ENCODE results near the gene ULK4. TPM values are rescaled to one million over a fixed set of nuclear protein-coding genes. Genes with fewer than 3 reads are reported as not detected.

Gene ULK4
- total RNA-seq, 1 donor from 2014 or later: 10.2 TPM

- no peak for TF ChIP-seq CTCF (IDR thresholded peaks at IDR 0.05; ENCODE audit: unreplicated experiment)
Observed at GRCh38 chr3:41808618-41809017, 153.3 kb downstream of the ULK4 start.

GRCh38 chr3:41808152-41808551 is 153.8 kb downstream of the ULK4 start:
- H3K36me3 Mint-ChIP-seq (ENCODE audit: low read depth, unreplicated experiment): no peaks in the 10 kb centered on the region
- H3K27ac Mint-ChIP-seq (ENCODE audit: unreplicated experiment): no peak overlapping the region
- no peaks in the 10 kb centered on the region for H3K27me3 Mint-ChIP-seq (ENCODE audit: unreplicated experiment)
- no peak overlapping the region for H3K4me3 Mint-ChIP-seq (ENCODE audit: unreplicated experiment)
- H3K9me3 Mint-ChIP-seq (ENCODE audit: unreplicated experiment): no peaks in the 10 kb centered on the region
- no peak for DNase-seq (ENCODE audit: low spot score)
- no peak for TF ChIP-seq CTCF (IDR thresholded peaks at IDR 0.05; ENCODE audit: unreplicated experiment)
- H3K4me1 Mint-ChIP-seq (ENCODE audit: unreplicated experiment): no peaks in the 10 kb centered on the region

More at GRCh38 chr3:41808618-41809017, 153.3 kb downstream of the ULK4 start:
- H3K4me1 Mint-ChIP-seq (ENCODE audit: unreplicated experiment): no peaks in the 10 kb centered on the region
- H3K27ac Mint-ChIP-seq (ENCODE audit: unreplicated experiment): no peak overlapping the region
- no peaks in the 10 kb centered on the region for H3K27me3 Mint-ChIP-seq (ENCODE audit: unreplicated experiment)
- DNase-seq (ENCODE audit: low spot score): no peak
- no peaks in the 10 kb centered on the region for H3K9me3 Mint-ChIP-seq (ENCODE audit: unreplicated experiment)
- H3K36me3 Mint-ChIP-seq (ENCODE audit: low read depth, unreplicated experiment): no peaks in the 10 kb centered on the region
- no peak overlapping the region for H3K4me3 Mint-ChIP-seq (ENCODE audit: unreplicated experiment)

- Mint-ChIP-seq H3K27ac (ENCODE audit: unreplicated experiment) (no peak overlapping the region), H3K4me3 (ENCODE audit: unreplicated experiment) (no peak overlapping the region), H3K9me3 (ENCODE audit: unreplicated experiment) (no peaks in the 10 kb centered on the region), H3K36me3 (ENCODE audit: low read depth, unreplicated experiment) (no peaks in the 10 kb centered on the region), H3K4me1 (ENCODE audit: unreplicated experiment) (peaks cover 10% of the 10 kb centered on the region), H3K27me3 (ENCODE audit: unreplicated experiment) (no peaks in the 10 kb centered on the region)
- no peak for TF ChIP-seq CTCF (IDR thresholded peaks at IDR 0.05; ENCODE audit: unreplicated experiment)
- no peak for DNase-seq (ENCODE audit: low spot score)
Observed at GRCh38 chr3:41794748-41795589, 166.9 kb downstream of the ULK4 start.

- Mint-ChIP-seq H3K4me1 (ENCODE audit: unreplicated experiment) (peaks cover 4% of the 10 kb centered on the region), H3K9me3 (ENCODE audit: unreplicated experiment) (no peaks in the 10 kb centered on the region), H3K27me3 (ENCODE audit: unreplicated experiment) (no peaks in the 10 kb centered on the region), H3K36me3 (ENCODE audit: low read depth, unreplicated experiment) (no peaks in the 10 kb centered on the region), H3K4me3 (ENCODE audit: unreplicated experiment) (no peak overlapping the region), H3K27ac (ENCODE audit: unreplicated experiment) (no peak overlapping the region)
- DNase-seq (ENCODE audit: low spot score): no peak
- TF ChIP-seq CTCF (IDR thresholded peaks at IDR 0.05; ENCODE audit: unreplicated experiment): peak; percentile 34
Observed at GRCh38 chr3:41792806-41793205, 169.1 kb downstream of the ULK4 start.

- DNase-seq (ENCODE audit: low spot score): no peak
- TF ChIP-seq CTCF (IDR thresholded peaks at IDR 0.05; ENCODE audit: unreplicated experiment): no peak
- H3K4me3 Mint-ChIP-seq (ENCODE audit: unreplicated experiment): no peak overlapping the region
- H3K27ac Mint-ChIP-seq (ENCODE audit: unreplicated experiment): no peak overlapping the region
- no peaks in the 10 kb centered on the region for H3K36me3 Mint-ChIP-seq (ENCODE audit: low read depth, unreplicated experiment)
- H3K4me1 Mint-ChIP-seq (ENCODE audit: unreplicated experiment): no peaks in the 10 kb centered on the region
- no peaks in the 10 kb centered on the region for H3K9me3 Mint-ChIP-seq (ENCODE audit: unreplicated experiment)
- no peaks in the 10 kb centered on the region for H3K27me3 Mint-ChIP-seq (ENCODE audit: unreplicated experiment)
Observed at GRCh38 chr3:41769106-41769505, 192.8 kb downstream of the ULK4 start.

Measured in endothelial cell (in vitro differentiated cells).